Thyroid gland (tissue), 4 donors: Measurements from ENCODE around the gene LCE1C. TPM values are rescaled to one million over a fixed set of nuclear protein-coding genes. Genes with fewer than 3 reads are reported as not detected.

Experiments used
- DNase-seq, 2 donors: peaks; one replicate each; pipeline ENCODE4 v3.0.0-alpha.2; 2019
- H3K27ac ChIP-seq, 3 donors: fragments of 200-600 bp; sonication (generic); 1 replicate in 2 of 3; 2 replicates in 1 of 3; pipeline ENCODE4 v1.5.1; 2016 to 2019; ENCODE audit warnings: mild to moderate bottlenecking in 1 of 3, moderate library complexity in 1 of 3
- H3K27me3 ChIP-seq: fragments of 200-600 bp; sonication (generic); one replicate; pipeline ENCODE4 v1.5.1; 2019
- H3K36me3 ChIP-seq, 2 donors: fragments of 200-600 bp; sonication (generic); one replicate each; pipeline ENCODE4 v1.5.1; 2016 to 2019
- H3K4me1 ChIP-seq, 2 donors: fragments of 200-600 bp; sonication (generic); one replicate each; pipeline ENCODE4 v1.5.1; 2017 to 2019
- H3K4me3 ChIP-seq, 3 donors: fragments of 200-600 bp; sonication (generic); replicated peaks in 1 of 3; 1 replicate in 2 of 3; 2 replicates in 1 of 3; pipeline ENCODE4 v1.5.1; 2016; ENCODE audit warnings: mild to moderate bottlenecking in 1 of 3
- H3K9me3 ChIP-seq: fragments of 200-600 bp; sonication (generic); one replicate; pipeline ENCODE4 v1.5.1; 2017
- POLR2A ChIP-seq, 2 donors: fragments of 450-650 bp; IDR thresholded peaks; one replicate each; pipeline ENCODE4 v1.6.1; 2017; ENCODE audit warnings: antibody characterized with exemption in 2 of 2, mild to moderate bottlenecking in 2 of 2, moderate library complexity in 1 of 2
- WGBS, 2 donors: methylation state at CpG; one replicate each; pipeline ENCODE4 v1.1.5; 2017; 5-methylcytosine and 5-hydroxymethylcytosine counted together
- intact Hi-C: fragments of 100-400 bp; cut with DNase I; formaldehyde crosslinking; loops from one replicate; pipeline ENCODE4 v1.15.1; 2023
- total RNA-seq, 4 donors: library from RNA; depleted of rRNA; stranded (reverse); fragments of >200 nt; gene quantifications; one replicate each; pipeline ENCODE4 v1.2.3, GENCODE V29; 2016
- TF ChIP-seq, protein P1 (sequence below), 6 experiments: fragments of 200-600 bp in 3 of 6; fragments of 450-650 bp in 3 of 6; sonication (generic) in 3 of 6; IDR thresholded peaks; one replicate each; pipeline ENCODE4 v1.5.1; 2016 to 2019; ENCODE audit warnings: antibody characterized with exemption in 6 of 6, mild to moderate bottlenecking in 2 of 6, inconsistent platforms in 1 of 6, moderate library complexity in 1 of 6

Gene LCE1C, protein sequence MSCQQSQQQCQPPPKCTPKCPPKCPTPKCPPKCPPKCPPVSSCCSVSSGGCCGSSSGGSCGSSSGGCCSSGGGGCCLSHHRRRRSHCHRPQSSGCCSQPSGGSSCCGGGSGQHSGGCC
- not detected for total RNA-seq

DNA sequence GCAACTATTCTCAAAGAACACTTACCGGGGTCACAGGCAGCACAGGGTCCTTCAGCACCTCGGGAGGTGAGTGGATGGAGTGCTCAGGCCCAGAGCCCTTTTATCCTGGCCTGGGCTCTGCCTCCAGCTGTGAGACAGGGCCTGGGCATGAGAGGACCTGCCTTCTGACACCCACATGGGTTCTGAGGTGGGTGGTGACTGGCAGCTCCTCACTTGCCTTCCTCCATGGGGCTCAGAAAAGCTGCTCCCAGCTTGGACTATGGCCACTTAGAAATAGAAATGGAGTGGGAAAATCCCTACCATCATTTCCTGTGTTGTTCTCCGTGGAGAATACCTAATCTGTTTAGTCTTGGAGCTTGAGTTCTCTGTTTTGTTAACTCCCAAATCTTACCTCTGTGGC lies at the start of gene LCE1C:
TSS of gene LCE1C (minus strand) at position 76 of the 400 bp plus-strand sequence. CDS start 1,173 bp downstream, outside the sequence.
- Histone ChIP-seq H3K27ac (no peak within 1 kb of the TSS), H3K4me3 (no peak within 1 kb of the TSS), H3K9me3 (no peaks in the 10 kb centered on the region), H3K4me1 (no peaks in the 10 kb centered on the region), H3K27me3 (no peaks in the 10 kb centered on the region), H3K36me3 (no peaks in the 10 kb centered on the region)
- no peak for DNase-seq
- intact Hi-C loops = no loop called here
- WGBS, 2 donors = 27 to 30% methylated on average over 3 of the region's 3 CpGs
- TF ChIP-seq POLR2A (IDR thresholded peaks at IDR 0.05) = no peak
- TF ChIP-seq, protein P1, sequence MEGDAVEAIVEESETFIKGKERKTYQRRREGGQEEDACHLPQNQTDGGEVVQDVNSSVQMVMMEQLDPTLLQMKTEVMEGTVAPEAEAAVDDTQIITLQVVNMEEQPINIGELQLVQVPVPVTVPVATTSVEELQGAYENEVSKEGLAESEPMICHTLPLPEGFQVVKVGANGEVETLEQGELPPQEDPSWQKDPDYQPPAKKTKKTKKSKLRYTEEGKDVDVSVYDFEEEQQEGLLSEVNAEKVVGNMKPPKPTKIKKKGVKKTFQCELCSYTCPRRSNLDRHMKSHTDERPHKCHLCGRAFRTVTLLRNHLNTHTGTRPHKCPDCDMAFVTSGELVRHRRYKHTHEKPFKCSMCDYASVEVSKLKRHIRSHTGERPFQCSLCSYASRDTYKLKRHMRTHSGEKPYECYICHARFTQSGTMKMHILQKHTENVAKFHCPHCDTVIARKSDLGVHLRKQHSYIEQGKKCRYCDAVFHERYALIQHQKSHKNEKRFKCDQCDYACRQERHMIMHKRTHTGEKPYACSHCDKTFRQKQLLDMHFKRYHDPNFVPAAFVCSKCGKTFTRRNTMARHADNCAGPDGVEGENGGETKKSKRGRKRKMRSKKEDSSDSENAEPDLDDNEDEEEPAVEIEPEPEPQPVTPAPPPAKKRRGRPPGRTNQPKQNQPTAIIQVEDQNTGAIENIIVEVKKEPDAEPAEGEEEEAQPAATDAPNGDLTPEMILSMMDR (IDR thresholded peaks at IDR 0.05) = no peak

DNA sequence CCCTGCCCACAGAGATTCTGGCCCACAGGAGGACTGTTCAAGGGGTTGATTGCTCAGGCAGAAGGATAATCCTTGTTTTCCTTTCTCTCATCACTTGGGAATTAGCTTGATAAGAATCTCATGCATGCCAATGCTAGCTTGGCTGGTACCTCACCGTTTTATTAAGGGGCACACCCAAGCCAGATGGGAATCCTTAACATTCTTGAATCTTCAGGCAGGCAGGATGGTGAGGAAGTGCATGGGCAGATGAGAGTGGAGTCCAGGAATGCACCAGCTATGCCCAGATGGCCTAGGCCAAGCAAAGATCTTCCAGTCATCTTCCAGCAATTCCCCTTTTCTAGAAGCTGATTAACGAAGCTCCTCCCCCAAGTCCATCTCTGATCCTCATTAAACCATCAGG lies 49.2 kb upstream of the LCE1C start:
- WGBS, 2 donors = 50 to 55% methylated on average over 2 of the region's 2 CpGs
- Histone ChIP-seq H3K36me3 (no peaks in the 10 kb centered on the region), H3K4me3 (no peak overlapping the region), H3K27me3 (no peaks in the 10 kb centered on the region), H3K27ac (no peak overlapping the region), H3K9me3 (no peaks in the 10 kb centered on the region), H3K4me1 (no peaks in the 10 kb centered on the region)
- no peak for TF ChIP-seq POLR2A (IDR thresholded peaks at IDR 0.05)
- TF ChIP-seq, protein P1 (IDR thresholded peaks at IDR 0.05) = no peak
- DNase-seq = no peak
- intact Hi-C loops = no loop called here

DNA sequence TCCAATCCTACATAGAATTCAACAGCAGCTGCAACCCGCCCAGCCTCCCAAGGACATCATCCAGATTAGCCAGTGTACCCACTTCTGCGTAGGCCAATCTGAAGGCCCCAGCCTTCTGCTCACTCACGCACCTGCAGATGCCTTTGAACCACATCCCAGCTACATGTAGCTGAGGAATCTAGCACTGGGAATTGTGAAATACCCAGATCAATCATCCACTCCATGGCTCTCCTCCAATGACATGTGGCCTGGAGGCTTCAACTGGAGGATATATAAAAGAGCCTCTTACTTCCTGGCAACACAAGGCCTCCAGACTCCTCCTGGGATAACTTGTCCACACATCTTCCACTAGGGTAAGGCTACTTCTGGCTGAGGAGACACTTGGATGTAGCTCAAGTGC lies 36.1 kb upstream of the LCE1C start, which contains the start of gene LCE6A:
TSS of gene LCE6A (plus strand) at position 301 of the 400 bp plus-strand sequence. CDS start 665 bp downstream, outside the sequence.
- no peak for DNase-seq
- TF ChIP-seq, protein P1 (IDR thresholded peaks at IDR 0.05) = no peak
- no peak for TF ChIP-seq POLR2A (IDR thresholded peaks at IDR 0.05)
- Histone ChIP-seq H3K27me3 (no peaks in the 10 kb centered on the region), H3K36me3 (no peaks in the 10 kb centered on the region), H3K9me3 (no peaks in the 10 kb centered on the region), H3K27ac (no peak within 1 kb of the TSS), H3K4me3 (no peak within 1 kb of the TSS), H3K4me1 (peaks cover 0 to 4% of the 10 kb centered on the region in 2 donors)
- intact Hi-C loops = no loop called here
- 91 to 93% methylated on average over 3 of the region's 3 CpGs for WGBS, 2 donors

DNA sequence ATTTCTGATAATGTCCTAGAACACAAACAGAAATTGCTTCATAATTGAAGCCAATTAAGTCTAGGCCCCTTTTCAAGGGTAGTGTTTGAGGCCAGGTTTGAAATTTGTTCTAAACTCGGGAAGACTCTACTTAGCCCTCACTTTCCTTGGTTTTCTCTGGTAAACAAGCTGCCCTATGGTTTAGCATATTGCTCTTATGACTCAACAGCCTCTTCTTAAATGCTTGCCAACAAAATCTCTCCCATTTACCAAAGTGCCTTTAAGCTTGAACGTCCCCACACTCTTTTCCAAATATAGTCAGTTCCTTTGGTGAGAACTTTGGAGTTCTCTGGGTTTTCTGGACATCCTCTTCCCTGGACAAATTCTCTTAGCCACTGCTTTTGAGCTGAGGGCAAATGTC lies 30.4 kb upstream of the LCE1C start:
- TF ChIP-seq, protein P1 (IDR thresholded peaks at IDR 0.05) = no peak
- no peak for TF ChIP-seq POLR2A (IDR thresholded peaks at IDR 0.05)
- no peak overlapping the region for H3K27ac ChIP-seq
- no peaks in the 10 kb centered on the region for H3K4me1 ChIP-seq
- H3K4me3 ChIP-seq = no peak overlapping the region
- no peak for DNase-seq
- WGBS, 2 donors = 61% methylated on average over 2 of the region's 2 CpGs
- no peaks in the 10 kb centered on the region for H3K27me3 ChIP-seq
- intact Hi-C loops = no loop called here
- H3K9me3 ChIP-seq = no peaks in the 10 kb centered on the region
- H3K36me3 ChIP-seq = no peaks in the 10 kb centered on the region

DNA sequence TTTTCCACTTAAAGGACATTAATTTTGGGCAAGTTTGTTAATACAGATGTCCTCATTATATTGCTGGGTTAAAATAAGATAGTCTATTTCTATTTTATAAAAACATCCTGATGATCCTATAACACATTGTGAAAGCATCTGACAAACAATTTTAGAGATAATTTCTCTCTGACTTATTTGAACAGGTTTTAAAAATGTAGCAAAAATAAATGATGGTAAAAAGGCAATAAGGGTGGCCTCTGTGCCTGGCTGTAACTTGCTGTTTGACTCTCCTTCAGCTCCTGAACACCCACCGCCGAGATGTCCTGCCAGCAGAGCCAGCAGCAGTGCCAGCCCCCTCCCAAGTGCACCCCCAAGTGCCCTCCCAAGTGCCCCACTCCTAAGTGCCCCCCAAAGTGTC lies 20.7 kb upstream of the LCE1C start, which contains the start of gene LCE1A:
TSS of gene LCE1A (plus strand) at position 301 of the 400 bp plus-strand sequence. CDS start at position 301, 0 bp downstream.
- no peak for DNase-seq
- Histone ChIP-seq H3K9me3 (no peaks in the 10 kb centered on the region), H3K4me1 (no peaks in the 10 kb centered on the region), H3K27me3 (no peaks in the 10 kb centered on the region), H3K27ac (no peak within 1 kb of the TSS), H3K4me3 (no peak within 1 kb of the TSS), H3K36me3 (no peaks in the 10 kb centered on the region)
- WGBS, 2 donors = 61 to 71% methylated on average over 2 of the region's 2 CpGs
- intact Hi-C loops = no loop called here
- TF ChIP-seq, protein P1 (IDR thresholded peaks at IDR 0.05) = no peak
- TF ChIP-seq POLR2A (IDR thresholded peaks at IDR 0.05) = no peak
